H1 (cell line): Measurements from ENCODE around the gene DDX43.

Source experiments
- BACH1 ChIP-seq: IDR thresholded peaks from 2 replicates; pipeline ENCODE4 v1.6.1; 2012; ENCODE audit warnings: low read length, improper control_type of control experiment
- CBX5 ChIP-seq: fragments of 300-800, 300-1000 bp; sonication (generic); IDR thresholded peaks from 2 replicates; pipeline ENCODE4 v1.7.1; 2016; ENCODE audit warnings: antibody characterized with exemption, low read length, low read depth
- CTCF ChIP-seq, 3 experiments: IDR thresholded peaks; 1 replicate in 2 of 3; 2 replicates in 1 of 3; pipeline versions ENCODE4 v1.5.1 to v1.6.1; 2011; ENCODE audit warnings: low read length in 3 of 3, mild to moderate bottlenecking in 3 of 3, inconsistent platforms in 2 of 3, low read depth in 1 of 3, moderate library complexity in 1 of 3; ENCODE audit not compliant: insufficient read depth in 1 of 3; ENCODE audit errors: control extremely low read depth in 1 of 3
- EZH2 ChIP-seq: fragments of 200-600 bp; sonication (generic); IDR thresholded peaks from 2 replicates; pipeline ENCODE4 v1.7.1; 2012; ENCODE audit warnings: low read depth, mild to moderate bottlenecking, moderate library complexity, low read length, inconsistent platforms; ENCODE audit not compliant: severe bottlenecking
- KDM1A ChIP-seq: fragments of 200-600, 300-600 bp; sonication (generic); IDR thresholded peaks from 2 replicates; pipeline ENCODE4 v1.7.1; 2016; ENCODE audit warnings: mild to moderate bottlenecking, low read length, borderline replicate concordance
- MAX ChIP-seq: IDR thresholded peaks from 2 replicates; pipeline ENCODE4 v1.6.1; 2012; ENCODE audit warnings: inconsistent platforms
- PHF8 ChIP-seq: fragments of 200-600 bp; sonication (generic); conservative IDR thresholded peaks from 2 replicates; pipeline ENCODE4 v1.7.1; 2012; ENCODE audit warnings: low read depth, mild to moderate bottlenecking, inconsistent platforms, low read length, moderate library complexity
- POLR2A ChIP-seq, 2 experiments: IDR thresholded peaks; 1 replicate in 1 of 2; 2 replicates in 1 of 2; pipeline ENCODE4 v1.6.1; 2011; ENCODE audit warnings: low read depth in 2 of 2, low read length in 2 of 2, mild to moderate bottlenecking in 2 of 2; ENCODE audit errors: control extremely low read depth in 1 of 2
- POLR2AphosphoS5 ChIP-seq: IDR thresholded peaks from 2 replicates; pipeline ENCODE4 v1.6.1; 2011; ENCODE audit warnings: low read depth, low read length
- RBBP5 ChIP-seq: IDR thresholded peaks from 2 replicates; pipeline ENCODE4 v1.7.1; 2012; ENCODE audit warnings: low read depth, mild to moderate bottlenecking, inconsistent platforms, low read length, moderate library complexity, borderline replicate concordance
- RNF2 ChIP-seq: fragments of 200-900, 300-1000 bp; sonication (generic); IDR thresholded peaks from 2 replicates; pipeline ENCODE4 v1.7.1; 2016; ENCODE audit warnings: borderline replicate concordance, low read depth, mild to moderate bottlenecking, antibody characterized with exemption, low read length; ENCODE audit not compliant: poor library complexity, severe bottlenecking; ENCODE audit errors: missing control alignments
- TAF1 ChIP-seq: IDR thresholded peaks from 2 replicates; pipeline ENCODE4 v1.6.1; 2011; ENCODE audit warnings: mild to moderate bottlenecking, low read depth, low read length
- ZNF274 ChIP-seq: IDR thresholded peaks from 2 replicates; pipeline ENCODE4 v1.7.0; 2012; ENCODE audit warnings: low read length, borderline replicate concordance; ENCODE audit errors: extremely low read depth

GRCh38 chr6:73452107-73452461 lies 57.5 kb downstream of the DDX43 start, which contains the start of gene CGAS:
- TF ChIP-seq CTCF (IDR thresholded peaks at IDR 0.05; ENCODE audit: control extremely low read depth in 1 of 3, insufficient read depth in 1 of 3, low read depth in 1 of 3, low read length in 3 of 3) (no peak), EZH2 (no peak), ZNF274 (no peak), CBX5 (no peak), BACH1 (no peak), POLR2AphosphoS5 (peak; percentile 58; the same call in 1 of the 2 replicates), RBBP5 (no peak), MAX (peak; percentile 34; the same call in 1 of the 2 replicates), POLR2A (IDR thresholded peaks at IDR 0.05; ENCODE audit: control extremely low read depth in 1 of 2, low read depth in 2 of 2, low read length in 2 of 2) (peak; percentile 48 to 66; a peak in 2 of 3 replicates), TAF1 (peak; percentile 81), RNF2 (no peak), KDM1A (no peak), PHF8 (no peak)
